Astrocyte of the cerebellum (primary cell): ENCODE measurements around the gene GPR137C.

ENCODE experiments used
- DNase-seq: peaks from one replicate; pipeline ENCODE4 v3.0.0-alpha.2; 2011; ENCODE audit warnings: low read depth
- H3K4me3 ChIP-seq: 2 replicates; pipeline ENCODE4 v1.5.1; 2011; ENCODE audit warnings: mild to moderate bottlenecking, low read depth, low read length, moderate library complexity
- in situ Hi-C: cut with HindIII; loops from 2 replicates; pipeline ENCODE4 v1.10.0; 2017; ENCODE audit warnings: low sequenced_read_pairs
- TF ChIP-seq, protein P1 (sequence below): IDR thresholded peaks from 2 replicates; pipeline ENCODE4 v1.5.1; 2012; ENCODE audit warnings: low read length, low read depth, moderate library complexity, mild to moderate bottlenecking; ENCODE audit errors: missing control alignments

The GPR137C gene, protein sequence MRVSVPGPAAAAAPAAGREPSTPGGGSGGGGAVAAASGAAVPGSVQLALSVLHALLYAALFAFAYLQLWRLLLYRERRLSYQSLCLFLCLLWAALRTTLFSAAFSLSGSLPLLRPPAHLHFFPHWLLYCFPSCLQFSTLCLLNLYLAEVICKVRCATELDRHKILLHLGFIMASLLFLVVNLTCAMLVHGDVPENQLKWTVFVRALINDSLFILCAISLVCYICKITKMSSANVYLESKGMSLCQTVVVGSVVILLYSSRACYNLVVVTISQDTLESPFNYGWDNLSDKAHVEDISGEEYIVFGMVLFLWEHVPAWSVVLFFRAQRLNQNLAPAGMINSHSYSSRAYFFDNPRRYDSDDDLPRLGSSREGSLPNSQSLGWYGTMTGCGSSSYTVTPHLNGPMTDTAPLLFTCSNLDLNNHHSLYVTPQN

DNA sequence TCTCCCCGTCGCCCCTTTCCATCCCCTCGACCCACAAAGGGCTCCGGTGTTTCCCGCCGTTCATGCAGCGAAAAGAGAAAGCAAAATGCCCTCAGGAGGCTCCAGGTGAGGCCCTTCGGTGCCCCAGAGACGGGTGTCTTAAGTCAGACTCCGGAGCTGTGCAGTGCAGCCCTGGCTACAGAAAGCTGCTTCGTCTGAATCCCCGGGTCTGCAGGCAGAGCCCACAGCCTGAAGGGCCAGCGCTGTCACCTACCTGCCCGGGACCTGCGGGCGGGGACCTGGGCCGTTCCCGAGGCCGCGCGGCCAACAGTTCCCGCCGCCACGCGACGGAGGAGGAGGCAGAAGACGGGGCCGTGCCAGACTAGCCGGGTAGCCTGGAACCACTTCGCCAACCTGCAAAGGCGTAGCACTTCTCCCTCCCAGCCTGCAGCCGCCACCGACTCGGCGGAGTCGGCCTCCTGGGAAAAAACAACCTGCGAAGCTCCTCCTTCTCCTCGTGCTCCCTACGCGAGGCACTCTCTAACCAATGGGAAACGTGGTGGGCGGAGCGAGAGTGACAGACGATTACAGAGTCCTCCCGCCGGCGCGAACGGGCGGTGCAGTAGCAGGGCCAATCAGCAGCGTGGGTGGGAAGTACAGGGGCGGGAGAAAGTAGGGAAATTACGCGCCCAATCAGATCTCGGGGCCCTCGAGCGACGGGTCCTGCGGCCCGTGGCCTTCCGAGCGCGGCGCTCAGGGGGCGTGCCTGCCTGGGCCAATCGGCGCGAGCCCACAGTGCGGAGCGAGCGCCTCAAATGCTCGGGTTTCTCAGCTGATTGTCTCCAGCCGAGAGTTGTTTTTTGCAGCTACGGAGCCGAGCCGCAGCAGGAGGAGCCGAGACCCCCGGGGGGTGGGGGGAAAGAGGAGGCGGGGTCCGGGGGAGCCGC is at the start of gene GPR137C, which contains the start of gene TXNDC16:
Gene GPR137C, plus strand, starts transcription at position 774 of the 926 bp plus-strand sequence. CDS start 312 bp downstream, outside the sequence.
Gene TXNDC16, minus strand, starts transcription at position 443 of the 926 bp plus-strand sequence. CDS start 8,948 bp downstream, outside the sequence.
- TF ChIP-seq, protein P1, sequence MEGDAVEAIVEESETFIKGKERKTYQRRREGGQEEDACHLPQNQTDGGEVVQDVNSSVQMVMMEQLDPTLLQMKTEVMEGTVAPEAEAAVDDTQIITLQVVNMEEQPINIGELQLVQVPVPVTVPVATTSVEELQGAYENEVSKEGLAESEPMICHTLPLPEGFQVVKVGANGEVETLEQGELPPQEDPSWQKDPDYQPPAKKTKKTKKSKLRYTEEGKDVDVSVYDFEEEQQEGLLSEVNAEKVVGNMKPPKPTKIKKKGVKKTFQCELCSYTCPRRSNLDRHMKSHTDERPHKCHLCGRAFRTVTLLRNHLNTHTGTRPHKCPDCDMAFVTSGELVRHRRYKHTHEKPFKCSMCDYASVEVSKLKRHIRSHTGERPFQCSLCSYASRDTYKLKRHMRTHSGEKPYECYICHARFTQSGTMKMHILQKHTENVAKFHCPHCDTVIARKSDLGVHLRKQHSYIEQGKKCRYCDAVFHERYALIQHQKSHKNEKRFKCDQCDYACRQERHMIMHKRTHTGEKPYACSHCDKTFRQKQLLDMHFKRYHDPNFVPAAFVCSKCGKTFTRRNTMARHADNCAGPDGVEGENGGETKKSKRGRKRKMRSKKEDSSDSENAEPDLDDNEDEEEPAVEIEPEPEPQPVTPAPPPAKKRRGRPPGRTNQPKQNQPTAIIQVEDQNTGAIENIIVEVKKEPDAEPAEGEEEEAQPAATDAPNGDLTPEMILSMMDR = no peak
- peak within 1 kb of the TSS; percentile 62 for H3K4me3 ChIP-seq
- peak; percentile 99 for DNase-seq
- in situ Hi-C loops = loop anchor here (5.0 kb wide), 1 partner anchor 80 kb away; no protein-coding TSS in a partner anchor

GRCh38 chr14:52513249-52513648 is 39.4 kb upstream of the GPR137C start:
- TF ChIP-seq, protein P1 = no peak
- no peak for DNase-seq
- H3K4me3 ChIP-seq = no peak overlapping the region
- in situ Hi-C loops = no loop called here

- in situ Hi-C loops = no loop called here
- no peak overlapping the region for H3K4me3 ChIP-seq
- no peak for DNase-seq
- TF ChIP-seq, protein P1 = no peak
These were observed 38.4 kb upstream of the GPR137C start for GRCh38 chr14:52514046-52514811.

DNA sequence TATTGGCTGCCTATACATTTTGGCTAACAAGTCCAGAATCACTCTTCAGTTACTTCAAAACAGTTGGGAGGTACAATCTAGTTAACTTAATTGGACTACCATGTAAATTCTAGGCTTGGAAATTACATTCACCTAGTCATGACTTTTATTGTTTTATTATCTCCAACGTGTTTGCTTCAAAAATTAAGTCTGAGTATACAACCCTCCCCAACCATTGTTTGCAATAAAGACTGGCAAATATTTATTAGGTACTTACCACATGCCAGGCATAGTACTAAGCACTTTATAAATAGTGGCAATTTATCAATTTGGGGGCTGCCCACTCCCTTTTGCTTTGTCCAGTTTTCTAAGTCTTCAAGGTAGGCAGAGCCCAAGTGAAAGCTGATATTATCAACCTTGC is 30.6 kb upstream of the GPR137C start:
- no peak overlapping the region for H3K4me3 ChIP-seq
- TF ChIP-seq, protein P1 = no peak
- no peak for DNase-seq
- in situ Hi-C loops = no loop called here

GRCh38 chr14:52522581-52523345 is 29.9 kb upstream of the GPR137C start:
- H3K4me3 ChIP-seq = no peak overlapping the region
- TF ChIP-seq, protein P1 = no peak
- in situ Hi-C loops = no loop called here
- no peak for DNase-seq
